Measurements from ENCODE around the gene ZNF555. TPM values are rescaled to one million over a fixed set of nuclear protein-coding genes. Genes with fewer than 3 reads are reported as not detected.

Gene ZNF555
- polyA plus RNA-seq, 1 experiment: 7.1 TPM

GRCh38 chr19:2807379-2808128 lies 33.7 kb upstream of the ZNF555 start:
- CTCF ChIA-PET: interaction anchor here (0.6 kb wide), 1 partner anchor 585 kb away, joined by 3 read pairs; no protein-coding TSS in a partner anchor
- no peak overlapping the region for H3K4me3 ChIP-seq (ENCODE audit: low read depth, low read length)
- no peaks in the 10 kb centered on the region for H3K27me3 ChIP-seq (ENCODE audit: control insufficient read depth, insufficient read depth, low read length)
- POLR2A ChIA-PET: no interaction called here
- TF ChIP-seq CTCF (IDR thresholded peaks at IDR 0.05; ENCODE audit: low read depth, low read length): no peak
- H3K27ac ChIP-seq (ENCODE audit: low read depth, low read length): no peak overlapping the region
- no peaks in the 10 kb centered on the region; the same call in 1 of the 2 replicates for H3K9me3 ChIP-seq (ENCODE audit: control insufficient read depth, insufficient read depth, low read length)
- no peak for DNase-seq (ENCODE audit: low read depth, low spot score)

- POLR2A ChIA-PET: no interaction called here
- TF ChIP-seq CTCF (IDR thresholded peaks at IDR 0.05; ENCODE audit: low read depth, low read length): no peak
- Histone ChIP-seq H3K27me3 (ENCODE audit: control insufficient read depth, insufficient read depth, low read length) (no peaks in the 10 kb centered on the region), H3K4me3 (ENCODE audit: low read depth, low read length) (no peak overlapping the region), H3K9me3 (ENCODE audit: control insufficient read depth, insufficient read depth, low read length) (no peaks in the 10 kb centered on the region; the same call in 1 of the 2 replicates), H3K27ac (ENCODE audit: low read depth, low read length) (no peak overlapping the region)
- CTCF ChIA-PET: interaction anchor here (0.6 kb wide), 1 partner anchor 586 kb away, joined by 3 read pairs; no protein-coding TSS in a partner anchor
- DNase-seq (ENCODE audit: low read depth, low spot score): no peak
Observed at GRCh38 chr19:2808129-2808941, 32.9 kb upstream of the ZNF555 start.

GRCh38 chr19:2809387-2810140 lies 31.7 kb upstream of the ZNF555 start:
- Histone ChIP-seq H3K4me3 (ENCODE audit: low read depth, low read length) (no peak overlapping the region), H3K27ac (ENCODE audit: low read depth, low read length) (no peak overlapping the region), H3K27me3 (ENCODE audit: control insufficient read depth, insufficient read depth, low read length) (no peaks in the 10 kb centered on the region), H3K9me3 (ENCODE audit: control insufficient read depth, insufficient read depth, low read length) (no peaks in the 10 kb centered on the region; the same call in 1 of the 2 replicates)
- POLR2A ChIA-PET: no interaction called here
- TF ChIP-seq CTCF (IDR thresholded peaks at IDR 0.05; ENCODE audit: low read depth, low read length): no peak
- no peak for DNase-seq (ENCODE audit: low read depth, low spot score)
- CTCF ChIA-PET: interaction anchor here (1.6 kb wide), 1 partner anchor 10 kb away, joined by 3 read pairs; no protein-coding TSS in a partner anchor

- Histone ChIP-seq H3K27me3 (ENCODE audit: control insufficient read depth, insufficient read depth, low read length) (no peaks in the 10 kb centered on the region), H3K4me3 (ENCODE audit: low read depth, low read length) (no peak overlapping the region), H3K9me3 (ENCODE audit: control insufficient read depth, insufficient read depth, low read length) (no peaks in the 10 kb centered on the region; the same call in 1 of the 2 replicates), H3K27ac (ENCODE audit: low read depth, low read length) (no peak overlapping the region)
- TF ChIP-seq CTCF (IDR thresholded peaks at IDR 0.05; ENCODE audit: low read depth, low read length): no peak
- ChIA-PET CTCF (interaction anchor here (1.6 kb wide), 1 partner anchor 9 kb away, joined by 3 read pairs; no protein-coding TSS in a partner anchor), POLR2A (no interaction called here)
- no peak for DNase-seq (ENCODE audit: low read depth, low spot score)
Observed at GRCh38 chr19:2810141-2811091, 30.9 kb upstream of the ZNF555 start.

Measured in AG04450 (cell line).